HepG2 (cell line): Measurements from ENCODE around the gene UAP1. TPM values are rescaled to one million over a fixed set of nuclear protein-coding genes. Genes with fewer than 3 reads are reported as not detected.

Experiments used
- ATAC-seq: fragments of 200-7000 bp; cut with Tn5 transposase; 3 replicates; pipeline ENCODE4 v1.9.1; 2020; ENCODE audit warnings: mild to moderate bottlenecking, moderate library complexity
- BruUV-seq: library from RNA; stranded (reverse); fragments of 400-500 nt; replicated peaks from 2 replicates; lab custom pipeline; 2021; lab: Mats Ljungman, UMichigan
- CTCF ChIA-PET: fragments of 300-600 bp; formaldehyde crosslinking; extraction: SDS; loops from one replicate; lab custom pipeline; 2021; ENCODE audit warnings: low total read pairs, inconsistent platforms, low intra/inter-chr PET ratio; lab: Yijun Ruan, JAX
- POLR2A ChIA-PET: fragments of 350-600 bp; sonication (Branson Sonifier 250); formaldehyde crosslinking; loops from one replicate; lab custom pipeline; 2020; ENCODE audit warnings: antibody characterized with exemption, inconsistent platforms; lab: Yijun Ruan, JAX
- DNase-seq: peaks from one replicate; pipeline ENCODE4 v3.0.0-alpha.2; 2015; ENCODE audit warnings: low spot score
- FAIRE-seq: peaks from 3 replicates; lab custom pipeline; 2011; peaks lifted over from hg19 to GRCh38; lab: Jason Lieb, UNC
- H2AFZ ChIP-seq: one replicate; pipeline ENCODE4 v1.6.1; 2011; ENCODE audit warnings: low read length, inconsistent platforms
- H3K27ac ChIP-seq: fragments of 300-600 bp; 3 replicates; pipeline ENCODE4 v1.8.0; 2011; ENCODE audit warnings: mixed run types, mild to moderate bottlenecking, mixed read lengths, low read length, inconsistent platforms; ENCODE audit not compliant: insufficient read depth; ENCODE audit errors: extremely low read length
- H3K27me3 ChIP-seq, 2 experiments: fragments of 200-600 bp in 1 of 2; 2 replicates in 1 of 2; 3 replicates in 1 of 2; pipeline versions ENCODE4 v1.6.0 to v1.8.0; 2011; ENCODE audit warnings: low read length in 2 of 2, mild to moderate bottlenecking in 2 of 2, moderate library complexity in 2 of 2, inconsistent platforms in 1 of 2; ENCODE audit not compliant: insufficient read depth in 2 of 2, control insufficient read depth in 1 of 2
- H3K36me3 ChIP-seq, 2 experiments: fragments of 200-600 bp in 1 of 2; replicated peaks in 1 of 2; 2 replicates in 1 of 2; 3 replicates in 1 of 2; pipeline versions ENCODE4 v1.5.1 to v1.8.0; 2011; ENCODE audit warnings: low read length in 2 of 2, inconsistent platforms in 1 of 2; ENCODE audit not compliant: insufficient read depth in 2 of 2, control insufficient read depth in 1 of 2
- H3K4me1 ChIP-seq: 2 replicates; pipeline ENCODE4 v1.5.1; 2012; ENCODE audit warnings: low read length, inconsistent platforms; ENCODE audit not compliant: insufficient read depth
- H3K4me2 ChIP-seq: 2 replicates; pipeline ENCODE4 v1.6.0; 2011; ENCODE audit warnings: low read depth, low read length, inconsistent platforms
- H3K4me3 ChIP-seq, 3 experiments: fragments of 200-600 bp in 1 of 3; sonication (generic), shearing (Covaris generic) in 1 of 3; replicated peaks in 1 of 3; 2 replicates each; pipeline ENCODE4 v1.5.1; 2011 to 2016; ENCODE audit warnings: low read length in 3 of 3, inconsistent platforms in 2 of 3, low read depth in 2 of 3, mild to moderate bottlenecking in 2 of 3, control low read depth in 1 of 3, mixed read lengths in 1 of 3; ENCODE audit not compliant: insufficient read depth in 1 of 3
- H3K79me2 ChIP-seq: one replicate; pipeline ENCODE4 v1.6.1; 2011; ENCODE audit warnings: low read length, inconsistent platforms; ENCODE audit not compliant: insufficient read depth
- H3K9ac ChIP-seq: 2 replicates; pipeline ENCODE4 v1.6.0; 2011; ENCODE audit warnings: mild to moderate bottlenecking, low read depth, low read length, inconsistent platforms; ENCODE audit not compliant: insufficient read depth
- H3K9me3 ChIP-seq: 2 replicates; pipeline ENCODE4 v1.5.1; 2012; ENCODE audit warnings: mild to moderate bottlenecking, low read length
- H4K20me1 ChIP-seq: 2 replicates; pipeline ENCODE4 v1.6.0; 2011; ENCODE audit warnings: inconsistent platforms, mild to moderate bottlenecking, low read length, moderate library complexity; ENCODE audit not compliant: insufficient read depth
- GLMP ChIP-seq: sonication (generic); formaldehyde crosslinking; IDR thresholded peaks from 2 replicates; pipeline ENCODE4 v1.9.0; 2021; ENCODE audit warnings: missing genetic modification reagents, mild to moderate bottlenecking, borderline replicate concordance
- HINFP ChIP-seq: sonication (generic); formaldehyde crosslinking; IDR thresholded peaks from 2 replicates; pipeline ENCODE4 v1.4.0; 2020; ENCODE audit warnings: low read depth, mild to moderate bottlenecking, missing genetic modification reagents
- KDM3A ChIP-seq: IDR thresholded peaks from 2 replicates; pipeline ENCODE4 v1.6.1; 2018; ENCODE audit warnings: low read depth, missing compliant biosample characterization
- LRRFIP1 ChIP-seq: sonication (generic); formaldehyde crosslinking; conservative IDR thresholded peaks from 2 replicates; pipeline ENCODE4 v1.4.0; 2020; ENCODE audit warnings: missing genetic modification reagents
- RFXAP ChIP-seq: sonication (generic); formaldehyde crosslinking; IDR thresholded peaks from 2 replicates; pipeline ENCODE4 v1.4.0; 2020; ENCODE audit warnings: missing genetic modification reagents, borderline replicate concordance
- TBX2 ChIP-seq: sonication (generic); formaldehyde crosslinking; IDR thresholded peaks from 2 replicates; pipeline ENCODE4 v1.5.0; 2020; ENCODE audit warnings: missing genetic modification reagents, mild to moderate bottlenecking, borderline replicate concordance
- TFDP2 ChIP-seq: sonication (generic); formaldehyde crosslinking; IDR thresholded peaks from 2 replicates; pipeline ENCODE4 v1.4.0; 2020; ENCODE audit warnings: missing genetic modification reagents
- WGBS: methylation state at CpG from one replicate; pipeline ENCODE4 v1.1.6; 2017; ENCODE audit warnings: low lambda C conversion rate; 5-methylcytosine and 5-hydroxymethylcytosine counted together
- in situ Hi-C: cut with HindIII; loops from 2 replicates; pipeline ENCODE4 v1.10.0; 2017; ENCODE audit warnings: low pct_unique_long_range_greater_than_20kb; ENCODE audit not compliant: extremely low pct_ligation_motif_present
- intact Hi-C: fragments of 100-400 bp; cut with micrococcal nuclease; formaldehyde crosslinking; loops from one replicate; pipeline ENCODE4 v1.10.0; 2022; ENCODE audit not compliant: unreplicated experiment
- polyA plus RNA-seq, 8 experiments: library from polyadenylated mRNA; depleted of rRNA in 3 of 8; stranded (reverse) in 7 of 8; unstranded in 1 of 8; fragments of >200 nt; fragmentation: Illumina TruSeq in 4 of 8; extraction: Trizol in 4 of 8; gene quantifications; 2 replicates each; pipeline versions ENCODE4 v1.2.1 to v1.2.3, GENCODE V29; 2011 to 2016; ENCODE audit warnings: low read depth in 4 of 8, missing spikeins in 1 of 8, mixed read lengths in 1 of 8; ENCODE audit not compliant: insufficient read depth in 1 of 8
- total RNA-seq, 5 experiments: library from RNA; depleted of rRNA; stranded (reverse); fragments of >200 nt; fragmentation: Illumina TruSeq; extraction: Trizol; gene quantifications; 2 replicates each; pipeline ENCODE4 v1.2.3, GENCODE V29; 2016; ENCODE audit warnings: low read depth in 1 of 5

UAP1 gene
- total and polyA plus RNA-seq, 2 of the 13 experiments (the other 11 are each of a cell fraction or from before 2014, with no cell fraction given) = 48.4 to 117 TPM

- 100% methylated on average over 3 of the region's 3 CpGs for WGBS
- intact Hi-C loops = no loop called here
- Histone ChIP-seq H3K9ac (no peak overlapping the region), H3K27me3 (no peaks in the 10 kb centered on the region), H4K20me1 (no peaks in the 10 kb centered on the region), H3K27ac (no peak overlapping the region), H3K4me2 (no peak overlapping the region), H3K4me1 (0 out of 2 replicates have a peak, but pooled peaks cover 12% of the 10 kb centered on the region), H3K9me3 (no peaks in the 10 kb centered on the region), H3K79me2 (no peaks in the 10 kb centered on the region), H2AFZ (no peak overlapping the region), H3K4me3 (no peak overlapping the region), H3K36me3 (peaks cover 9 to 72% of the 10 kb centered on the region in 2 experiments)
- CTCF ChIA-PET = no interaction called here
- TF ChIP-seq TBX2 (CRISPR knock-in tag) = no peak
- ATAC-seq (no peak), DNase-seq (no peak), FAIRE-seq (no peak)
- in situ Hi-C loops = no loop called here
- POLR2A ChIA-PET = no interaction called here
- no TSS peak for BruUV-seq
Measured at GRCh38 chr1:162590101-162590500, 28.6 kb downstream of the UAP1 start.

GRCh38 chr1:162590686-162591085 lies 29.2 kb downstream of the UAP1 start:
- ChIA-PET POLR2A (no interaction called here), CTCF (no interaction called here)
- BruUV-seq = no TSS peak
- TF ChIP-seq GLMP (CRISPR knock-in tag) (no peak), HINFP (CRISPR knock-in tag) (no peak), RFXAP (CRISPR knock-in tag) (no peak), TFDP2 (CRISPR knock-in tag) (no peak), KDM3A (CRISPR knock-in tag) (no peak), LRRFIP1 (CRISPR knock-in tag) (no peak)
- H3K79me2 ChIP-seq = no peaks in the 10 kb centered on the region
- peaks cover 9 to 68% of the 10 kb centered on the region in 2 experiments for H3K36me3 ChIP-seq
- 0 out of 2 replicates have a peak, but pooled peaks cover 12% of the 10 kb centered on the region for H3K4me1 ChIP-seq
- no peaks in the 10 kb centered on the region for H3K27me3 ChIP-seq
- no peaks in the 10 kb centered on the region for H3K9me3 ChIP-seq
- in situ Hi-C loops = no loop called here
- H3K27ac ChIP-seq = no peak overlapping the region
- no peak overlapping the region for H3K4me3 ChIP-seq
- FAIRE-seq (no peak), ATAC-seq (no peak), DNase-seq (no peak)
- intact Hi-C loops = no loop called here
- 100% methylated on average over 2 of the region's 2 CpGs for WGBS
- no peak overlapping the region for H2AFZ ChIP-seq
- H3K9ac ChIP-seq = no peak overlapping the region
- no peak overlapping the region for H3K4me2 ChIP-seq
- no peaks in the 10 kb centered on the region for H4K20me1 ChIP-seq
